HG03280 (cell line): ENCODE data around the gene PTN.

Experiments used
- ATAC-seq: cut with Tn5 transposase; IDR thresholded peaks from one replicate; pipeline ENCODE4 v1.9.1; 2021; ENCODE audit warnings: mild to moderate bottlenecking, moderate library complexity; ENCODE audit not compliant: unreplicated experiment

The PTN gene

GRCh38 chr7:137324796-137325696 lies 18.5 kb downstream of the PTN start:
- ATAC-seq: no peak

- no peak for ATAC-seq
Measured at GRCh38 chr7:137316648-137317353, 26.7 kb downstream of the PTN start.

- ATAC-seq: no peak
Measured at GRCh38 chr7:137313201-137313600, 30.3 kb downstream of the PTN start.

GRCh38 chr7:137306748-137307147 lies 36.8 kb downstream of the PTN start:
- ATAC-seq: no peak

- ATAC-seq: no peak
Measured at GRCh38 chr7:137305901-137306621, 37.5 kb downstream of the PTN start.

GRCh38 chr7:137304624-137305235 lies 38.8 kb downstream of the PTN start:
- ATAC-seq: no peak

GRCh38 chr7:137304165-137304564 lies 39.4 kb downstream of the PTN start:
- ATAC-seq: no peak

GRCh38 chr7:137302081-137302480 lies 41.5 kb downstream of the PTN start:
- no peak for ATAC-seq

GRCh38 chr7:137298464-137298794 lies 45.1 kb downstream of the PTN start:
- ATAC-seq: no peak

GRCh38 chr7:137297551-137298463 lies 45.7 kb downstream of the PTN start:
- no peak for ATAC-seq

- no peak for ATAC-seq
Measured at GRCh38 chr7:137296576-137296975, 47.0 kb downstream of the PTN start.

- ATAC-seq: no peak
Measured at GRCh38 chr7:137295739-137296324, 47.7 kb downstream of the PTN start.

GRCh38 chr7:137289101-137289500 lies 54.4 kb downstream of the PTN start:
- no peak for ATAC-seq

- ATAC-seq: no peak
Measured at GRCh38 chr7:137287651-137288258, 55.8 kb downstream of the PTN start.

- ATAC-seq: no peak
Measured at GRCh38 chr7:137283153-137283552, 60.4 kb downstream of the PTN start.

- no peak for ATAC-seq
Measured at GRCh38 chr7:137282043-137282442, 61.5 kb downstream of the PTN start.

- ATAC-seq: no peak
Measured at GRCh38 chr7:137276189-137276588, 67.3 kb downstream of the PTN start.

- no peak for ATAC-seq
Measured at GRCh38 chr7:137272249-137272648, 71.3 kb downstream of the PTN start.

GRCh38 chr7:137269240-137269639 lies 74.3 kb downstream of the PTN start:
- ATAC-seq: no peak
